ENCODE measurements around the gene TCEAL3.

GRCh38 chrX:103614999-103615398, 7.2 kb downstream of the TCEAL3 start:
- TF ChIP-seq POLR2A (IDR thresholded peaks at IDR 0.05), result no peak
- no peak for TF ChIP-seq CTCF (IDR thresholded peaks at IDR 0.05)
